ENCODE data around the gene MRPS6.

- no peak for TF ChIP-seq CTCF (conservative IDR thresholded peaks at IDR 0.05; ENCODE audit: low read depth, low read length)
- TF ChIP-seq EZH2 (IDR thresholded peaks at IDR 0.05; ENCODE audit: borderline replicate concordance, low read depth, low read length, poor library complexity, severe bottlenecking) = no peak
Measured at GRCh38 chr21:34128124-34128523, 54.7 kb downstream of the MRPS6 start.
